ENCODE results near the gene ADGRG4.

The ADGRG4 gene

GRCh38 chrX:136303041-136303440, 2.3 kb downstream of the ADGRG4 start:
- DNase-seq (ENCODE audit: low read depth in 2 of 2, low spot score in 1 of 2): no peak

- no peak for DNase-seq (ENCODE audit: low read depth in 2 of 2, low spot score in 1 of 2)
These were observed 3.7 kb downstream of the ADGRG4 start for GRCh38 chrX:136304493-136304892.

DNA sequence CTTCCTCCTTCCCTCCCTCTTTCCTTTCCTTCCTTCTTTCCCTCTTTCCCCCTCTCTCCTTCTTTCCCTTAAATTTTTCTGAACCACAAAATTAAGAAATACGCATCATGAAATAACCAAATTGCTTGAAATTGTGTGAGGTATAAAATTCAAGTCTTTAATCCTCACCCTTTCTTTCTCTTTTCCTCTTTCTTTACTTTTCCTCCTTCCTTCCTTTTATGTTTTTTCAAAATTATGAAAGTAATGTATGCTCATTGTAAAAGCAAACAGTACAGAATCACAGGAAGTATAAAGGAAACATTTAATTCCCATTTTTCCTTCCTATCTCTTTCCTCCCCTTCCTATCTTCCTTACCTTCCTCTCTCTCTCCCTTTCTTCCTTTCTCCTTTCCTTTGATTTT, 5.4 kb downstream of the ADGRG4 start:
- no peak for DNase-seq (ENCODE audit: low read depth in 2 of 2, low spot score in 1 of 2)

DNA sequence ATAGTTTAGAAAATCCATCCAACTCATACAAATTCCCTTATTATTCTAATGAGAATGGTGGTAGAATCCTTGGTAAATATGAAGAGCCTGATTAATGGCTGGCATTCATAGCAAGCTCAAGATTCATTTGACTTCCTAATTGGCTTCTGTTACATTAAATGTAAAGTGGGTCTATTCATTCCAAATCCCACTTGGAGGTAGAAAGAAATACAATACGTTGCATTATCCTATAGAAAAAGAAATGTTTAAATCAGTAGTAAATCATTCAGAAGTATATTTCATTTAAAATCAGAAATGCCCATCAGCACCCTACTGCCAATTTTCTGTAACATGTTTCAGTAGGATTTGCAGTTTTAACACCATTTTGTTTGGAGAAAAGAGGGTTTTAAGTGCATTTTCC, 6.7 kb downstream of the ADGRG4 start:
- DNase-seq (ENCODE audit: low read depth in 2 of 2, low spot score in 1 of 2): no peak

GRCh38 chrX:136310411-136310810, 9.6 kb downstream of the ADGRG4 start:
- no peak for DNase-seq (ENCODE audit: low read depth in 2 of 2, low spot score in 1 of 2)

DNA sequence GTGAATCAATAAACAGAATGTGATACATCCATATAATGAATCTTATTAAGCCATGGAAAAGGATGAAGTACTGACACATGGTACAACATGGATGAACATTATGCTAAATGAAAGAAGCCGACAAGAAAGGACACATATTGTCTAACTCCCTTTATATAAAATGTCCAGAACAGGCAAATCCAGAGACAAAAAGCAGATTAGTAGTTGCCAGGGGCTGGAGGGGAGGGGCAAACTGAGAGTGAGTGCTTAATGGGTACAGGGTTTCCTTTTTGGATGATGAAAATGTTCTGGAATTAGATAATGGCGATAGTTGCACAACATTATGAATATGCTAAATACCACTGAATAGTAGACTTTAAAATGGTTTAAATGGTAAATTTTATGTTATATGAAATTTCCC, 17.4 kb downstream of the ADGRG4 start:
- DNase-seq (ENCODE audit: low read depth in 2 of 2, low spot score in 1 of 2): no peak

DNA sequence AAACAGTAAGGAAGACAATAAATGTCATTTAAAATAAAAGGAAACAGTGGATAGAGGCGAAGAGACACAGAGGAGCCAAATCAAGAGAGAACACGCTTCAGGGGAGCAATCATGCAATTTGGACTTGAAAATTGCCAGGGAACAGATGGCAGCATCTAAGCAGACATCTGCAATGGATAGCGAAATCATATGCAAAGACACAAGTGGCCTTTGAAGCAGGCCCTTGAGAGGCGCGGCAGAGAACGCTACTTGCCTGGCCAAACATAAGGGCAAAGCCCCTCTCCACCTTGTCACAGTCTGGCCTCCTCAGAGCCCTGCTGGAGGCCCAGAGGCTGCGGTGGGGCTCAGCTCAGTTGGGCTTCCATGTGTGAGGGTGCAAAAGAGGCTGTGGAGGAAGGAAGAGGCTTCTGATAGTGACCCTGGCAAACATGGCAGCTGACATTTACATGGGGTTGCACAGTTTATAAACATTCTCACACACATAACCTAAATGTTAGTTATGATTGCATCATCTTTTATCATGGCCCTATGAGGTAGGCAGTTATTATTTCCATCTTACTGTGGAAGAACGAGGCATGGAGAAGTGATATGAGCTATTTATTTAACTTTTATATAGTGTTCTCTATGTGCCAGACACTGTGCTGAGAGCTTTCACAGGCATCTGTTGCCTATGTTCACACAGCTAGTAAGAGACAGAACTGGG, 18.3 kb downstream of the ADGRG4 start:
- DNase-seq (ENCODE audit: low read depth in 2 of 2, low spot score in 1 of 2): no peak

- no peak for DNase-seq (ENCODE audit: low read depth in 2 of 2, low spot score in 1 of 2)
These were observed 18.8 kb downstream of the ADGRG4 start for GRCh38 chrX:136319600-136319999.

GRCh38 chrX:136321532-136321931, 20.8 kb downstream of the ADGRG4 start:
- DNase-seq (ENCODE audit: low read depth in 2 of 2, low spot score in 1 of 2): no peak

- DNase-seq (ENCODE audit: low read depth in 2 of 2, low spot score in 1 of 2): no peak
These were observed 21.3 kb downstream of the ADGRG4 start for GRCh38 chrX:136322064-136322463.

DNA sequence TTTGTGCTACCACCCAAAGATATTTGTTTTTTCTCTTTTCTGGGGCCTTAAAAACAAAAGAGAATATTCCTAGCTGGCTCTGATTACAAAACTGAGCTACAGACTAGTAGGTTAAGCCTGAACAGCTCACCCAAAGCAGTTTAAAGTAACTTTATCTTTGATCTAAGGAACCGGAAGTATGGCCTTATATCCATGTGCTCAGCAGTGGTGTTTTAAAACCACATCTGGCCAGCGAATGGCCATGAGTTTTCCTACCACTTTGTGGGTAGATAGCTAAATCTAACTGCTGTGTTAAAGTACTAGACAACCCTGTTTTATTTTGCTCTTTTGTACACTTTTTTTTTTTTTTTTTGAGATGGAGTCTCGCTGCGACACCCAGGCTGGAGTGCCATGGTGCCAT, 24.6 kb downstream of the ADGRG4 start:
- no peak for DNase-seq (ENCODE audit: low read depth in 2 of 2, low spot score in 1 of 2)

DNA sequence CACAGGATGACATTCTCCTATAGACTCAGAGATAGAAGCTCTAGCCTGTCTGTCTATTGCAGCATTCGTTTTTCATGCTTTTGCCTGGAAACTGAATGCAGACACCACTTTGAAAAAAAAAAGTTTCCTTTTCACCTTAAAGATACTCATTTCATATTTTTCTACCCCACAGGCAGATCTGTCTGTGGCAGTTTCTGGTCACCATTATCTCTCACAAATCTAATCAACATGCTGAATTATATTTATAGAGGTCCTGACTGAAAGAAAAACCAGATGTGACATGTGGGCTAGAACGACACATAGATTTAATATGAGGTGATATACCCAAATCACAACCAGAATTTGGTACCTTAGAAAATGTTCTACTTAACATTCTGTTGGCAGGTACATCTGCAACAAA, 28.2 kb downstream of the ADGRG4 start:
- no peak for DNase-seq (ENCODE audit: low read depth in 2 of 2, low spot score in 1 of 2)

DNA sequence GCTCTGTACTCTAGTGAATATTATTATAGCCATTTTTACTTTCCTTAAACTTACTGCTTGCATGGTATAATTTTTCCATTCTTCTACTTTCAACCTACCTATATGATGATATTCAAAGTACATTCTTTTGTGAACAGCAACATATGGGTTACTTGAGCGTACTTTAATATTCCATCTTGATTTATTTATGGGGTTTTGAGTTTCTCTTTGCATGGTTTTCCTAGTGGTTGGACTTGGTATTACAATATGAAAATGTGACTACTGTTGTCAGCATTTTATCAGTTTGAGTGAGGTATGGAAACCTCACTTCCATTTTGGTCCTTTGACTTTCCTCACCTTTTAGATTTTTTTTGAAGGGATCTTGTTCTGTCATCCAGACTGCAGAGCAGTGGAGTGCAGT, 35.9 kb downstream of the ADGRG4 start:
- DNase-seq (ENCODE audit: low read depth in 2 of 2, low spot score in 1 of 2): no peak

GRCh38 chrX:136339702-136340101, 38.9 kb downstream of the ADGRG4 start:
- no peak for DNase-seq (ENCODE audit: low read depth in 2 of 2, low spot score in 1 of 2)

GRCh38 chrX:136344320-136344719, 43.6 kb downstream of the ADGRG4 start:
- no peak for DNase-seq (ENCODE audit: low read depth in 2 of 2, low spot score in 1 of 2)

GRCh38 chrX:136346506-136346905, 45.7 kb downstream of the ADGRG4 start:
- no peak for DNase-seq (ENCODE audit: low read depth in 2 of 2, low spot score in 1 of 2)

DNA sequence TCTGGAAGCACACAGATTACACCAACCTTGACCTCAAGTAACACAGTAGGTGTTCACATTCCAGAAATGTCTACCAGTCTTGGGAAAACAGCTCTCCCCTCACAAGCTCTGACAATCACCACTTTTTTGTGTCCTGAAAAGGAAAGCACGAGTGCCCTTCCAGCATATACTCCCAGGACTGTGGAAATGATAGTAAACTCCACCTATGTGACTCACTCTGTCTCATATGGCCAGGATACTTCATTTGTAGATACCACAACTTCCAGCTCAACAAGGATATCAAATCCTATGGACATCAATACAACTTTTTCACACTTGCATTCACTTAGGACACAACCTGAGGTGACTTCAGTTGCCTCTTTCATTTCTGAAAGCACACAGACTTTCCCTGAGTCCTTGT, 46.9 kb downstream of the ADGRG4 start:
- DNase-seq (ENCODE audit: low read depth in 2 of 2, low spot score in 1 of 2): no peak

- DNase-seq (ENCODE audit: low read depth in 2 of 2, low spot score in 1 of 2): no peak
These were observed 52.8 kb downstream of the ADGRG4 start for GRCh38 chrX:136353526-136354093.

GRCh38 chrX:136354201-136354600, 53.4 kb downstream of the ADGRG4 start:
- DNase-seq (ENCODE audit: low read depth in 2 of 2, low spot score in 1 of 2): no peak

DNA sequence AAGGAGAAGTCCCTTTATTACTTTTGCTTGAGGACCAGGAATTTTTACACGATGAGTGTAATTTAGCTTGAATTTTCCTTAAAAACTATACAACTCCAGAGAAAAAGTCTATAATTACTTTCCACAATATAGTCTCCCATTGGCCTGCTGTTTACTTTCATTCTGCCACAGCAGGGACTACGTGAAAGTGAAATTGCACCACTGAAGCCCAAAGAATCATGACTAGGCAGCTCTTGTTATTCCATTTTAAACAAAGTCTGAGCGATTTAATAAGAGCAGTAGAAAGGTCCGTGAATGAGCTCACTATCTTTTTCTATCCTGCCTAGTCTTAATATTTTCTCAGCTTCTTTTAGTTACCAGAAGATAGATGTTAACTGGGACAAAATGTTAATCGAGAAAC, 68.6 kb downstream of the ADGRG4 start:
- DNase-seq (ENCODE audit: low read depth in 2 of 2, low spot score in 1 of 2): no peak

DNA sequence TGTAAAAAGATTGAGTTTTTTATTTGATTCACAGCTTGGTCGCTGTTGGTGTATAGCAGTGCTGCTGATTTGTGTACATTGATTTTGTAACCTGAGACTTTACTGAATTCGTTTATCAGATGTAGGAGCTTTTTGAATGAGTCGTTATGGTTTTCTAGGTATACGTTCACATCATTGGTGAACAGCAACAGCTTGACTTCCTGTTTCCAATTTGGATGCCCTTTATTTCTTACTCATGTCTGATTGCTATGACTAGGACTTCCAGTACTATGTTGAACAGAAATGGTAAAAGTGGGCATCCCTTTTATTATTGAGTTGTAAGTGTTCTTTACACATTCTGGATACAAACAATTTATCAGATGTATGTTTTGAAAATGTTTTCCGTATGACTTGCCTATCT, 76.0 kb downstream of the ADGRG4 start:
- DNase-seq (ENCODE audit: low read depth in 2 of 2, low spot score in 1 of 2): no peak

DNA sequence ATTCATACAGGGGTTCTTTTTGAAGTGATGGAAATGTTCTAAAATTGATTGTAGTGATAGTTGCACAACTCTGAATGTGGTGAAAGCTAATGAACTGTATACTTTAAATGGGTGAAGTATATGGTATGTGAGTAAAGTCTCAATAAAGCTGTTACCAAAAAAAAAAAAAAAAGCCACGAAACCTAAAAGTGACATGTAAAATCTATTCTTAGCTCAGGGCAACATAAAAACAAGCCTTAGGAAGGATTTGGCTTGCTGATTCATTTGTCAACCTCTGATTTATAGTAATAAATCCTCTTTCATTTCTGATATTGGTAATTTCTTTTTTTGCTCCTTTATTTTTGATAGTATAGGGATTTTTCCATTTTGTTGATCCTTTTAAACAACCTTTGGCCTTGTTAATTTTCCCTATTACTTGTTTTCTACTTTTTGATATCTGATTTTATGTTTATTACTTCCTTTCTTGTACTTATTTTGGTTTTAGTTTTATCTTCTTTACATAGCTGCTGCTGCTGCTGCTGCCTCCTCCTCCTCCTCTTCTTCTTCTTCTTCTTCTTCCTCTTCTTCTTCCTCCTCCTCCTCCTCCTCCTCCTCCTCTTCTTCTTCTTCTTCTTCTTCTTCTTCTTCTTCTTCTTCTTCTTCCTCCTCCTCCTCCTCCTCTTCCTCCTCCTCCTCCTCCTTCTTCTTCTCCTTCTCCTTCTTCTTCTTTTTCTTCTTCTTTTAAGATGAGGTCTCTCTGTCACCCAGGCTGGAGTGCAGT, 79.4 kb downstream of the ADGRG4 start:
- no peak for DNase-seq (ENCODE audit: low read depth in 2 of 2, low spot score in 1 of 2)

DNA sequence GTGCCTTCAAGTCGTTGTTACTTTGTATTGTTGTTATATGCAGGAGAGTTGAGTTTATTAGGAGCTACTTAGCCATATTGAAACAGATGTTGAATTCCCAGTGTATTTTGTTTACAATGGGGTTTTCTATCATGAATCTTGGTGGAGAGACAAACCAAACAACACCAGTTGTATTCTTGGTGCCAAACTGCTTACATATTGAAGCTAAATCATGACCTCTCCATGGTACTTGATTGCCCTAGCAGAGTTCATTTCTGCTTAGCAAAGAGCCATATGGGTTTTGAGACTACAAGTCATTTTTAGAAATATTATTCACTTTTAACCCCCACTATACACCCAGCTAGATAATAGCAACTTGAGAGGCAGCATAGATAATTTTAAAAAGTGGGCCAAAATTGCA, 85.4 kb downstream of the ADGRG4 start:
- no peak for DNase-seq (ENCODE audit: low read depth in 2 of 2, low spot score in 1 of 2)
